ENCODE data around the gene HTR1E. TPM values are rescaled to one million over a fixed set of nuclear protein-coding genes. Genes with fewer than 3 reads are reported as not detected.
A peak's percentile ranks its signal among the peaks of the same experiment; 100 is the strongest.

The HTR1E gene, protein sequence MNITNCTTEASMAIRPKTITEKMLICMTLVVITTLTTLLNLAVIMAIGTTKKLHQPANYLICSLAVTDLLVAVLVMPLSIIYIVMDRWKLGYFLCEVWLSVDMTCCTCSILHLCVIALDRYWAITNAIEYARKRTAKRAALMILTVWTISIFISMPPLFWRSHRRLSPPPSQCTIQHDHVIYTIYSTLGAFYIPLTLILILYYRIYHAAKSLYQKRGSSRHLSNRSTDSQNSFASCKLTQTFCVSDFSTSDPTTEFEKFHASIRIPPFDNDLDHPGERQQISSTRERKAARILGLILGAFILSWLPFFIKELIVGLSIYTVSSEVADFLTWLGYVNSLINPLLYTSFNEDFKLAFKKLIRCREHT
- total RNA-seq (2013; cell fraction: nucleolus; rRNA removed), result not detected in 2 replicates
- total RNA-seq (2014; rRNA removed) (not detected in 2 replicates), total RNA-seq (2014; rRNA removed; fragmentation: Illumina TruSeq; extraction: Trizol) (not detected in 2 replicates), total RNA-seq (2021) (not detected in 2 replicates), polyA plus RNA-seq (2011; rRNA removed) (not detected in 2 replicates), polyA plus RNA-seq (2014; fragmentation: Illumina TruSeq; extraction: Trizol) (not detected in 2 replicates), polyA plus RNA-seq (2014; fragmentation: Nextera tagmentation; extraction: Ambion mirVana) (not detected), polyA plus RNA-seq (2014; rRNA removed) (not detected in 2 replicates), polyA plus RNA-seq (2016; fragmentation: Nextera tagmentation; extraction: Ambion mirVana) (not detected), polyA minus RNA-seq (2011; rRNA and poly(A)+ RNA removed) (not detected in 2 replicates), Bru-seq, nascent RNA (not detected), BruChase-seq, experiment 1, labeled RNA remaining after a 6-hour chase (percentile 3 among the genes with signal in this experiment), BruChase-seq, experiment 2, labeled RNA remaining after a 2-hour chase (not detected)
- not detected for polyA plus RNA-seq (2011; ENCODE audit: low read depth)
- polyA plus RNA-seq (2011; cell fraction: cytosol; rRNA removed), result not detected in 2 replicates
- polyA plus RNA-seq (2011; cell fraction: nucleus; rRNA removed), result not detected in 2 replicates
- polyA plus RNA-seq (2012), result not detected in 2 replicates
- not detected in 2 replicates for polyA minus RNA-seq (2011; cell fraction: cytosol; rRNA and poly(A)+ RNA removed)
- polyA minus RNA-seq (2011; cell fraction: nucleus; rRNA and poly(A)+ RNA removed), result not detected in 2 replicates
- long read RNA-seq, experiment 1, result 0 reads
- long read RNA-seq, experiment 2, result 0 reads

DNA sequence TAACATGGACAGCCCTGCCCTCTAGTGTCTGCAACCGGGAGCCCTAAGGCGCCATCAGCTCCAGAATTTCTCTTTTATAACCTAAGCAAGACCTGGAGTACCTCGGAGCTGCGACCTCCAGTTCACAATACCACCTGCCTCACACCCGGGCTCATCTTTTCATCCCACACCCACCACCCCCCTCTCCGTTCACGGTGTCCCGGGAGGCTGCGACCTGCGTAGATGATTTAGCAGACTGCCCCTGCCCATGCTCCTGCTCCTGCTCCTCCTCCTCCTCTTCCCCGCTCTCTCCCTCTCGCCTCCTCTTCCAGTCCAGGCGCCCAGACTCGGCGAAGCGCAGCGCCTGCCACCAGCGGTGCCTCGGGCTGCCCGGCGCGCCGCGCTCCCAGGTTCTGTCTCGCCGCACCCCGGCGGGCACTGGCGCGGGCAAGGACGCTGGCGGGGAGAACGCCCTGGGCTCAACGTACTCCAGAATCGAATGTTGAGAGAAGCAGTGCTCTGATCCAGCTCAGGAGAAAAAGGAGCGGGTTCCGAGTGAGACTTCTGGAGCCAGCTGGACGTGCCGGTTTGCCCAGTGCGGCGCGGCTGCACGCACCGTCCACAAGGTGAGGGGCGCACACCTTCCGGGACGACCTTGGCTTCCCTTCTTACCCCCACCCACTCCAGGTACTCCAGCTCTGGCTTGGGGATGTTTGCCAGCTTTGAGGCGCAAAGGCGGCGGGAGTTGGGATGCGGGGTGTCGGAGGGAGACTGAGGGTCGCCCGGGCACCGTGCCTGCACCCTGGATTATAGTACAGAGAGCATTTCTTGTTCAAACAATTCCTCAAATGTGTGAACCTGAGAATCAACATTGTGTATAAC, at the start of gene HTR1E:
HTR1E (plus strand) TSS at position 310 of the 861 bp plus-strand sequence. CDS start 77,807 bp downstream, outside the sequence.
- in situ Hi-C loops (cut with MboI), result no loop called here
- intact Hi-C loops (cut with micrococcal nuclease; ENCODE audit: unreplicated experiment), result loop anchor here (5.0 kb wide), 2 partner anchors 1015 to 1165 kb away; no protein-coding TSS in a partner anchor
- ATAC-seq, result peak; percentile 89

More for the DNA sequence above, at the start of gene HTR1E:
- FAIRE-seq (no peak), DNase-seq (ENCODE audit: low read depth, low spot score) (no peak)
- Histone ChIP-seq H3K4me3 (no peak within 1 kb of the TSS), H3K36me3 (ENCODE audit: control insufficient read depth in 2 of 2, insufficient read depth in 2 of 2, low read length in 1 of 2) (no peaks in the 10 kb centered on the region), H3K4me2 (ENCODE audit: control insufficient read depth, insufficient read depth) (no peak within 1 kb of the TSS), H3K79me2 (ENCODE audit: control insufficient read depth, insufficient read depth, low read length) (no peaks in the 10 kb centered on the region), H3K4me1 (ENCODE audit: control insufficient read depth, insufficient read depth, low read length) (no peaks in the 10 kb centered on the region), H3K9me3 (replicated peaks; ENCODE audit: control insufficient read depth, insufficient read depth, low read length) (no peaks in the 10 kb centered on the region), H3K27me3 (replicated peaks in 1 of 2; ENCODE audit: control insufficient read depth in 2 of 2, insufficient read depth in 2 of 2, low read length in 1 of 2) (peaks cover 4% of the 10 kb centered on the region in 2 experiments; a peak in 3 of 4 replicates), H3K9ac (ENCODE audit: control insufficient read depth, insufficient read depth, low read length) (no peak within 1 kb of the TSS), H2AFZ (ENCODE audit: control insufficient read depth, low read depth, low read length) (no peak within 1 kb of the TSS), H3K27ac (ENCODE audit: control insufficient read depth, insufficient read depth) (no peak within 1 kb of the TSS), H4K20me1 (ENCODE audit: control insufficient read depth, insufficient read depth) (no peaks in the 10 kb centered on the region)
- RAD21 ChIA-PET (ENCODE audit: unreplicated experiment), result no interaction called here
- TF ChIP-seq, protein P1, sequence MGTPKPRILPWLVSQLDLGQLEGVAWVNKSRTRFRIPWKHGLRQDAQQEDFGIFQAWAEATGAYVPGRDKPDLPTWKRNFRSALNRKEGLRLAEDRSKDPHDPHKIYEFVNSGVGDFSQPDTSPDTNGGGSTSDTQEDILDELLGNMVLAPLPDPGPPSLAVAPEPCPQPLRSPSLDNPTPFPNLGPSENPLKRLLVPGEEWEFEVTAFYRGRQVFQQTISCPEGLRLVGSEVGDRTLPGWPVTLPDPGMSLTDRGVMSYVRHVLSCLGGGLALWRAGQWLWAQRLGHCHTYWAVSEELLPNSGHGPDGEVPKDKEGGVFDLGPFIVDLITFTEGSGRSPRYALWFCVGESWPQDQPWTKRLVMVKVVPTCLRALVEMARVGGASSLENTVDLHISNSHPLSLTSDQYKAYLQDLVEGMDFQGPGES (IDR thresholded peaks at IDR 0.05), result no peak
- TF ChIP-seq MXI1 (IDR thresholded peaks at IDR 0.05; ENCODE audit: low read depth, low read length) (no peak), RAD21 (IDR thresholded peaks at IDR 0.05; ENCODE audit: insufficient read depth, low read depth, low read length) (peak; percentile 61), CHD4 (IDR thresholded peaks at IDR 0.05) (no peak), CBX5 (IDR thresholded peaks at IDR 0.05; ENCODE audit: low read depth) (no peak), SMC3 (IDR thresholded peaks at IDR 0.05; ENCODE audit: borderline replicate concordance, low read length) (peak; percentile 23; the same call in 1 of the 2 replicates), YY1 (IDR thresholded peaks at IDR 0.05; ENCODE audit: low read depth, low read length) (0 out of 2 replicates have a peak, but pooled peaks have one; percentile 43)
- TF ChIP-seq, protein P2, sequence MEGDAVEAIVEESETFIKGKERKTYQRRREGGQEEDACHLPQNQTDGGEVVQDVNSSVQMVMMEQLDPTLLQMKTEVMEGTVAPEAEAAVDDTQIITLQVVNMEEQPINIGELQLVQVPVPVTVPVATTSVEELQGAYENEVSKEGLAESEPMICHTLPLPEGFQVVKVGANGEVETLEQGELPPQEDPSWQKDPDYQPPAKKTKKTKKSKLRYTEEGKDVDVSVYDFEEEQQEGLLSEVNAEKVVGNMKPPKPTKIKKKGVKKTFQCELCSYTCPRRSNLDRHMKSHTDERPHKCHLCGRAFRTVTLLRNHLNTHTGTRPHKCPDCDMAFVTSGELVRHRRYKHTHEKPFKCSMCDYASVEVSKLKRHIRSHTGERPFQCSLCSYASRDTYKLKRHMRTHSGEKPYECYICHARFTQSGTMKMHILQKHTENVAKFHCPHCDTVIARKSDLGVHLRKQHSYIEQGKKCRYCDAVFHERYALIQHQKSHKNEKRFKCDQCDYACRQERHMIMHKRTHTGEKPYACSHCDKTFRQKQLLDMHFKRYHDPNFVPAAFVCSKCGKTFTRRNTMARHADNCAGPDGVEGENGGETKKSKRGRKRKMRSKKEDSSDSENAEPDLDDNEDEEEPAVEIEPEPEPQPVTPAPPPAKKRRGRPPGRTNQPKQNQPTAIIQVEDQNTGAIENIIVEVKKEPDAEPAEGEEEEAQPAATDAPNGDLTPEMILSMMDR (IDR thresholded peaks at IDR 0.05 in 2 of 3, conservative IDR thresholded peaks at IDR 0.05 in 1 of 3; ENCODE audit: control insufficient read depth in 2 of 3, extremely low read depth in 1 of 3, insufficient read depth in 1 of 3, low read depth in 3 of 3, low read length in 3 of 3), result peak; percentile 51 to 63 (median 52)
- TF ChIP-seq, protein P3, sequence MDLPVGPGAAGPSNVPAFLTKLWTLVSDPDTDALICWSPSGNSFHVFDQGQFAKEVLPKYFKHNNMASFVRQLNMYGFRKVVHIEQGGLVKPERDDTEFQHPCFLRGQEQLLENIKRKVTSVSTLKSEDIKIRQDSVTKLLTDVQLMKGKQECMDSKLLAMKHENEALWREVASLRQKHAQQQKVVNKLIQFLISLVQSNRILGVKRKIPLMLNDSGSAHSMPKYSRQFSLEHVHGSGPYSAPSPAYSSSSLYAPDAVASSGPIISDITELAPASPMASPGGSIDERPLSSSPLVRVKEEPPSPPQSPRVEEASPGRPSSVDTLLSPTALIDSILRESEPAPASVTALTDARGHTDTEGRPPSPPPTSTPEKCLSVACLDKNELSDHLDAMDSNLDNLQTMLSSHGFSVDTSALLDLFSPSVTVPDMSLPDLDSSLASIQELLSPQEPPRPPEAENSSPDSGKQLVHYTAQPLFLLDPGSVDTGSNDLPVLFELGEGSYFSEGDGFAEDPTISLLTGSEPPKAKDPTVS (IDR thresholded peaks at IDR 0.05; ENCODE audit: low read depth, low read length), result no peak
- POLR2A ChIA-PET, result no interaction called here
- CTCF ChIA-PET, result interaction anchor here (0.5 to 1.0 kb wide), 4 partner anchors 9 to 1474 kb away, joined by 3 read pairs; no protein-coding TSS in a partner anchor
- SMC1A ChIA-PET (ENCODE audit: uncharacterized antibody, unreplicated experiment), result no interaction called here
- no TSS peak for BruUV-seq (replicated peaks)
- WGBS (ENCODE audit: insufficient coverage, insufficient replicate concordance, low lambda C conversion rate, missing lambda C conversion rate), result 14% methylated on average over 54 of the region's 55 CpGs

Measured in GM12878 (cell line).